Natural killer cell treated with Interleukin-12 subunit alpha and Interleukin-12 subunit beta and Interleukin-15 and Interleukin-18, amount 100 ng/mL, for 72 hours (primary cell): ENCODE results near the gene TMEM184A. TPM values are rescaled to one million over a fixed set of nuclear protein-coding genes. Genes with fewer than 3 reads are reported as not detected.

ENCODE experiments used
- ATAC-seq, 2 donors: fragments of 150-1000 bp; cut with Tn5 transposase in 1 of 2; sonication (Bioruptor Pico), chemical (Tn5 transposase) in 1 of 2; 2 replicates each; pipeline ENCODE4 v1.10.0; 2021
- DNase-seq: peaks from one replicate; pipeline ENCODE4 v3.0.0; 2022; ENCODE audit warnings: low spot score
- H3K27ac Mint-ChIP-seq, 2 donors: 1 replicate in 1 of 2; 2 replicates in 1 of 2; pipeline ENCODE4 v1.8.0; 2022; ENCODE audit warnings: mixed read lengths in 2 of 2, mild to moderate bottlenecking in 1 of 2, moderate library complexity in 1 of 2
- H3K27me3 Mint-ChIP-seq, 2 donors: 1 replicate in 1 of 2; 2 replicates in 1 of 2; pipeline ENCODE4 v1.8.0; 2022; ENCODE audit warnings: mixed read lengths in 2 of 2
- H3K36me3 Mint-ChIP-seq: one replicate; pipeline ENCODE4 v1.8.0; 2022; ENCODE audit warnings: mixed read lengths
- H3K4me1 Mint-ChIP-seq, 2 donors: 1 replicate in 1 of 2; 2 replicates in 1 of 2; pipeline ENCODE4 v1.8.0; 2022; ENCODE audit warnings: low read depth in 2 of 2, mixed read lengths in 2 of 2, mild to moderate bottlenecking in 1 of 2
- H3K4me3 Mint-ChIP-seq: one replicate; pipeline ENCODE4 v1.8.0; 2022; ENCODE audit warnings: mixed read lengths
- H3K9me3 Mint-ChIP-seq: 2 replicates; pipeline ENCODE4 v1.8.0; 2022; ENCODE audit warnings: mixed read lengths
- total RNA-seq, 2 donors: library from RNA; stranded (reverse); gene quantifications; one replicate each; pipeline ENCODE4 v1.2.3, GENCODE V29; 2022

Gene TMEM184A
- total RNA-seq, 2 donors from 2014 or later = not detected

DNA sequence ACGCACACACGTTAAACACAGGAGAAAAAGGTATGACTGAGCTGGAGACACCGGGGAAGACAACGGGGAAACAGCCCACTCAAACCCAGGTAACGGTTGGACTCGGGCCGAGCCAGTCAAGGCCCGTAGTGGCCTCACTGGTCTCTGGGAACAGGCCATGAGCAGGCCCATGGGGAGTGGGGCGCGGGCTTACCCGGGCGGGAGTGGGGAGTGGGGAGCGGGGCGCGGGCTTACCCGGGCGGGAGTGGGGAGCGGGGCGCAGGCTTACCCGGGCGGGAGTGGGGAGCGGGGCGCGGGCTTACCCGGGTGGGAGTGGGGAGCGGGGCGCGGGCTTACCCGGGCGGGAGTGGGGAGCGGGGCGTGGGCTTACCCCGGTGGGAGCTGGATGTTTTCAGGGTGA is 63.4 kb downstream of the TMEM184A start:
- DNase-seq (no peak), ATAC-seq (no peak)
- Mint-ChIP-seq H3K4me3 (no peak overlapping the region), H3K9me3 (no peaks in the 10 kb centered on the region), H3K27me3 (no peaks in the 10 kb centered on the region), H3K4me1 (peaks cover 0 to 6% of the 10 kb centered on the region in 2 donors), H3K27ac (no peak overlapping the region), H3K36me3 (peaks cover 6% of the 10 kb centered on the region)

Other genes with a start within 250 kb of the TMEM184A start
- 1 to 10 TPM; 2.0 to 2.1 TPM for gene MICALL2, start 96.7 kb downstream of the TMEM184A start, total RNA-seq
- gene INTS1, start 51.8 kb downstream of the TMEM184A start, total RNA-seq = 100 to 1,000 TPM in 1 of 2 donors, 10 to 100 TPM in 1; 79.0 to 153 TPM
- 10 to 100 TPM; 43.1 to 60.9 TPM for gene MAFK, start 25.5 kb downstream of the TMEM184A start, total RNA-seq
- gene PSMG3, start 13.8 kb upstream of the TMEM184A start, total RNA-seq = 10 to 100 TPM; 23.2 to 69.1 TPM
- gene ELFN1, start 114.1 kb upstream of the TMEM184A start, total RNA-seq = under 1 TPM in 1 of 2 donors, not detected in 1; 0.11 TPM